Measurements from ENCODE around the gene PPP1R1C. TPM values are rescaled to one million over a fixed set of nuclear protein-coding genes. Genes with fewer than 3 reads are reported as not detected.

PPP1R1C gene
- total RNA-seq, 4 donors from 2014 or later: 1.1 to 9.2 TPM; not detected in 2

GRCh38 chr2:182047544-182047943 lies 61.9 kb downstream of the PPP1R1C start:
- intact Hi-C loops (cut with DNase I): no loop called here
- no peak for TF ChIP-seq POLR2A (IDR thresholded peaks at IDR 0.05)
- TF ChIP-seq, protein P1, sequence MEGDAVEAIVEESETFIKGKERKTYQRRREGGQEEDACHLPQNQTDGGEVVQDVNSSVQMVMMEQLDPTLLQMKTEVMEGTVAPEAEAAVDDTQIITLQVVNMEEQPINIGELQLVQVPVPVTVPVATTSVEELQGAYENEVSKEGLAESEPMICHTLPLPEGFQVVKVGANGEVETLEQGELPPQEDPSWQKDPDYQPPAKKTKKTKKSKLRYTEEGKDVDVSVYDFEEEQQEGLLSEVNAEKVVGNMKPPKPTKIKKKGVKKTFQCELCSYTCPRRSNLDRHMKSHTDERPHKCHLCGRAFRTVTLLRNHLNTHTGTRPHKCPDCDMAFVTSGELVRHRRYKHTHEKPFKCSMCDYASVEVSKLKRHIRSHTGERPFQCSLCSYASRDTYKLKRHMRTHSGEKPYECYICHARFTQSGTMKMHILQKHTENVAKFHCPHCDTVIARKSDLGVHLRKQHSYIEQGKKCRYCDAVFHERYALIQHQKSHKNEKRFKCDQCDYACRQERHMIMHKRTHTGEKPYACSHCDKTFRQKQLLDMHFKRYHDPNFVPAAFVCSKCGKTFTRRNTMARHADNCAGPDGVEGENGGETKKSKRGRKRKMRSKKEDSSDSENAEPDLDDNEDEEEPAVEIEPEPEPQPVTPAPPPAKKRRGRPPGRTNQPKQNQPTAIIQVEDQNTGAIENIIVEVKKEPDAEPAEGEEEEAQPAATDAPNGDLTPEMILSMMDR (IDR thresholded peaks at IDR 0.05): no peak
- peaks cover 0 to 13% (median 0%) of the 10 kb centered on the region in 3 donors for H3K4me1 ChIP-seq

GRCh38 chr2:182048088-182048487 lies 62.4 kb downstream of the PPP1R1C start:
- H3K4me3 ChIP-seq: no peak overlapping the region
- no peak overlapping the region for H3K27ac ChIP-seq
- no peak for TF ChIP-seq POLR2A (IDR thresholded peaks at IDR 0.05)
- TF ChIP-seq, protein P1 (IDR thresholded peaks at IDR 0.05): no peak
- intact Hi-C loops (cut with DNase I): no loop called here
- DNase-seq: no peak
- no peaks in the 10 kb centered on the region for H3K9me3 ChIP-seq
- H3K36me3 ChIP-seq: no peaks in the 10 kb centered on the region
- H3K4me1 ChIP-seq: peaks cover 0 to 13% (median 0%) of the 10 kb centered on the region in 3 donors
- WGBS, 2 donors: 83% methylated on average over 2 of the region's 2 CpGs
- H3K27me3 ChIP-seq: no peaks in the 10 kb centered on the region

More at GRCh38 chr2:182047544-182047943, 61.9 kb downstream of the PPP1R1C start:
- Histone ChIP-seq H3K27me3 (no peaks in the 10 kb centered on the region), H3K27ac (no peak overlapping the region), H3K4me3 (no peak overlapping the region), H3K36me3 (no peaks in the 10 kb centered on the region), H3K9me3 (no peaks in the 10 kb centered on the region)
- no peak for DNase-seq

- H3K36me3 ChIP-seq: no peaks in the 10 kb centered on the region
- no peaks in the 10 kb centered on the region for H3K9me3 ChIP-seq
- H3K4me1 ChIP-seq: peaks cover 0 to 13% (median 0%) of the 10 kb centered on the region in 3 donors
- no peak for DNase-seq
- intact Hi-C loops (cut with DNase I): no loop called here
- no peaks in the 10 kb centered on the region for H3K27me3 ChIP-seq
- H3K4me3 ChIP-seq: no peak overlapping the region
- WGBS, 2 donors: 88 to 95% methylated on average over 2 of the region's 2 CpGs
- TF ChIP-seq POLR2A (IDR thresholded peaks at IDR 0.05): no peak
- H3K27ac ChIP-seq: no peak overlapping the region
These were observed 63.0 kb downstream of the PPP1R1C start for GRCh38 chr2:182048621-182049020.

- no peak for DNase-seq
- no peak for TF ChIP-seq POLR2A (IDR thresholded peaks at IDR 0.05)
- TF ChIP-seq, protein P1 (IDR thresholded peaks at IDR 0.05): no peak
- H3K4me3 ChIP-seq: no peak overlapping the region
- H3K27ac ChIP-seq: peak overlapping the region in 2 of 4 donors; percentile 31 to 42
- 57 to 71% methylated on average over 3 of the region's 3 CpGs for WGBS, 2 donors
- H3K36me3 ChIP-seq: no peaks in the 10 kb centered on the region
- H3K27me3 ChIP-seq: no peaks in the 10 kb centered on the region
- H3K4me1 ChIP-seq: peaks cover 0 to 13% (median 0%) of the 10 kb centered on the region in 3 donors
- H3K9me3 ChIP-seq: no peaks in the 10 kb centered on the region
- intact Hi-C loops (cut with DNase I): no loop called here
These were observed 63.9 kb downstream of the PPP1R1C start for GRCh38 chr2:182049372-182050148.

GRCh38 chr2:182050333-182051135 lies 64.9 kb downstream of the PPP1R1C start:
- no peak overlapping the region for H3K4me3 ChIP-seq
- H3K9me3 ChIP-seq: no peaks in the 10 kb centered on the region
- H3K27me3 ChIP-seq: no peaks in the 10 kb centered on the region
- no peaks in the 10 kb centered on the region for H3K36me3 ChIP-seq
- peak overlapping the region in 2 of 4 donors; percentile 31 to 42 for H3K27ac ChIP-seq
- 84 to 91% methylated on average over 4 of the region's 4 CpGs for WGBS, 2 donors
- peaks cover 0 to 13% (median 0%) of the 10 kb centered on the region in 3 donors for H3K4me1 ChIP-seq
- TF ChIP-seq POLR2A (IDR thresholded peaks at IDR 0.05): no peak
- TF ChIP-seq, protein P1 (IDR thresholded peaks at IDR 0.05): no peak
- intact Hi-C loops (cut with DNase I): no loop called here
- DNase-seq: no peak
